GM23338 (cell line): Measurements from ENCODE around the gene LRRN4. TPM values are rescaled to one million over a fixed set of nuclear protein-coding genes. Genes with fewer than 3 reads are reported as not detected.
A peak's percentile ranks its signal among the peaks of the same experiment; 100 is the strongest.

Experiments
- ATAC-seq: fragments of 200-7000 bp; cut with Tn5 transposase; 3 replicates; pipeline ENCODE4 v1.9.1; 2020
- DNase-seq: peaks from one replicate; pipeline ENCODE4 v3.0.0-alpha.2; 2015; ENCODE audit warnings: low spot score
- H2AFZ ChIP-seq: fragments of 200-600 bp; sonication (generic); 2 replicates; pipeline ENCODE4 v1.8.0; 2016; ENCODE audit warnings: antibody characterized with exemption, mild to moderate bottlenecking, moderate library complexity
- H3F3A ChIP-seq: fragments of 200-600 bp; sonication (generic); replicated peaks from 2 replicates; pipeline ENCODE4 v1.8.0; 2017; ENCODE audit warnings: antibody characterized with exemption, mixed run types, low read depth
- H3K27ac ChIP-seq: fragments of 200-600 bp; sonication (generic); 2 replicates; pipeline ENCODE4 v1.6.1; 2016; ENCODE audit warnings: low read depth
- H3K27me3 ChIP-seq: fragments of 200-600 bp; sonication (generic); 2 replicates; pipeline ENCODE4 v1.8.0; 2016; ENCODE audit warnings: mild to moderate bottlenecking, mixed run types, moderate library complexity; ENCODE audit not compliant: insufficient read depth
- H3K36me3 ChIP-seq: fragments of 200-600 bp; sonication (generic); 2 replicates; pipeline ENCODE4 v1.8.0; 2016; ENCODE audit warnings: mild to moderate bottlenecking; ENCODE audit not compliant: insufficient read depth
- H3K4me1 ChIP-seq: fragments of 200-600 bp; sonication (generic); 2 replicates; pipeline ENCODE4 v1.8.0; 2016; ENCODE audit warnings: mild to moderate bottlenecking, moderate library complexity; ENCODE audit not compliant: insufficient read depth
- H3K4me2 ChIP-seq: fragments of 200-600 bp; sonication (generic); 2 replicates; pipeline ENCODE4 v1.7.1; 2017; ENCODE audit warnings: mixed run types
- H3K4me3 ChIP-seq: fragments of 200-600 bp; sonication (generic); 2 replicates; pipeline ENCODE4 v1.6.1; 2016; ENCODE audit warnings: mixed run types
- H3K79me2 ChIP-seq: fragments of 200-600 bp; sonication (generic); replicated peaks from 2 replicates; pipeline ENCODE4 v1.8.0; 2017; ENCODE audit warnings: mild to moderate bottlenecking; ENCODE audit not compliant: insufficient read depth
- H3K9me2 ChIP-seq: fragments of 200-600 bp; sonication (generic); 2 replicates; pipeline ENCODE4 v1.8.0; 2017; ENCODE audit not compliant: insufficient read depth
- H4K20me1 ChIP-seq: fragments of 200-600 bp; sonication (generic); replicated peaks from 2 replicates; pipeline ENCODE4 v1.8.0; 2017; ENCODE audit warnings: mild to moderate bottlenecking; ENCODE audit not compliant: insufficient read depth
- H3K27ac Mint-ChIP-seq: 2 replicates; pipeline ENCODE4 v1.8.0; 2020; ENCODE audit warnings: inconsistent platforms, mild to moderate bottlenecking, moderate library complexity, mixed read lengths
- H3K27me3 Mint-ChIP-seq: 3 replicates; pipeline ENCODE4 v1.8.0; 2022; ENCODE audit warnings: low read depth, mild to moderate bottlenecking, moderate library complexity, mixed read lengths, inconsistent platforms; ENCODE audit not compliant: insufficient read depth, poor library complexity
- H3K36me3 Mint-ChIP-seq: 3 replicates; pipeline ENCODE4 v1.8.0; 2021; ENCODE audit warnings: low read depth, mild to moderate bottlenecking, inconsistent platforms, moderate library complexity, mixed read lengths
- H3K4me1 Mint-ChIP-seq: 3 replicates; pipeline ENCODE4 v1.8.0; 2020; ENCODE audit warnings: mild to moderate bottlenecking, inconsistent platforms, mixed read lengths
- H3K4me3 Mint-ChIP-seq: 3 replicates; pipeline ENCODE4 v1.8.0; 2021; ENCODE audit warnings: moderate library complexity, mild to moderate bottlenecking, inconsistent platforms, mixed read lengths
- H3K9me3 Mint-ChIP-seq: 3 replicates; pipeline ENCODE4 v1.8.0; 2020; ENCODE audit warnings: moderate library complexity, mild to moderate bottlenecking, inconsistent platforms, mixed read lengths
- CREB1 ChIP-seq: fragments of 250-450 bp; sonication (Bioruptor Pico); IDR thresholded peaks from 2 replicates; pipeline ENCODE4 v1.5.0; 2020; ENCODE audit warnings: low read depth, mild to moderate bottlenecking, moderate library complexity
- CTCF ChIP-seq, 2 experiments: fragments of 200-600 bp in 1 of 2; sonication (generic) in 1 of 2; conservative IDR thresholded peaks; 2 replicates each; pipeline versions ENCODE4 v1.5.1 to v1.6.1; 2016 to 2017; ENCODE audit warnings: antibody characterized with exemption in 2 of 2, low read depth in 2 of 2, mild to moderate bottlenecking in 2 of 2, moderate library complexity in 1 of 2
- ETS1 ChIP-seq: IDR thresholded peaks from 2 replicates; pipeline ENCODE4 v1.6.1; 2016; ENCODE audit warnings: antibody characterized with exemption
- EZH2 ChIP-seq: fragments of 200-600 bp; sonication (generic); IDR thresholded peaks from one replicate; pipeline ENCODE4 v1.8.0; 2017; ENCODE audit warnings: antibody characterized with exemption, mild to moderate bottlenecking, low read depth; ENCODE audit not compliant: unreplicated experiment
- EZH2phosphoT487 ChIP-seq: fragments of 200-600 bp; sonication (generic); IDR thresholded peaks from one replicate; pipeline ENCODE4 v1.8.1; 2018; ENCODE audit warnings: antibody characterized with exemption; ENCODE audit not compliant: unreplicated experiment
- JUNB ChIP-seq: IDR thresholded peaks from one replicate; pipeline ENCODE4 v1.6.1; 2016; ENCODE audit warnings: antibody characterized with exemption; ENCODE audit not compliant: unreplicated experiment
- NANOG ChIP-seq: IDR thresholded peaks from 2 replicates; pipeline ENCODE4 v1.6.1; 2016; ENCODE audit warnings: antibody characterized with exemption, borderline replicate concordance
- POLR2AphosphoS5 ChIP-seq: IDR thresholded peaks from 2 replicates; pipeline ENCODE4 v1.6.1; 2016; ENCODE audit warnings: antibody characterized with exemption, low read depth
- STAT1 ChIP-seq: IDR thresholded peaks from one replicate; pipeline ENCODE4 v1.6.1; 2016; ENCODE audit warnings: antibody characterized with exemption; ENCODE audit not compliant: unreplicated experiment
- ZNF114 ChIP-seq: fragments of 250-450 bp; sonication (Bioruptor Pico); IDR thresholded peaks from 2 replicates; pipeline ENCODE4 v1.5.0; 2020; ENCODE audit warnings: mild to moderate bottlenecking, moderate library complexity
- ZNF331 ChIP-seq: fragments of 250-450 bp; sonication (Bioruptor Pico); IDR thresholded peaks from 2 replicates; pipeline ENCODE4 v1.5.0; 2020; ENCODE audit warnings: low read depth, mild to moderate bottlenecking, moderate library complexity
- ZNF462 ChIP-seq: fragments of 250-450 bp; sonication (Bioruptor Pico); IDR thresholded peaks from 2 replicates; pipeline ENCODE4 v1.5.0; 2020; ENCODE audit warnings: mild to moderate bottlenecking, moderate library complexity
- polyA plus RNA-seq: library from polyadenylated mRNA; unstranded; fragments of >200 nt; fragmentation: Nextera tagmentation; extraction: Ambion mirVana; gene quantifications from 2 replicates; pipeline ENCODE4 v1.2.1, GENCODE V29; 2016
- total RNA-seq: library from RNA; depleted of rRNA; stranded (reverse); fragments of >200 nt; shearing (Covaris generic); gene quantifications from 2 replicates; pipeline ENCODE4 v1.2.3, GENCODE V29; 2014
- TF ChIP-seq, protein P1 (sequence below): IDR thresholded peaks from one replicate; pipeline ENCODE4 v1.6.1; 2018; ENCODE audit warnings: antibody characterized with exemption; ENCODE audit not compliant: unreplicated experiment

The LRRN4 gene
- total and polyA plus RNA-seq, 2 experiments from 2014 or later = 0.21 to 2.2 TPM

DNA sequence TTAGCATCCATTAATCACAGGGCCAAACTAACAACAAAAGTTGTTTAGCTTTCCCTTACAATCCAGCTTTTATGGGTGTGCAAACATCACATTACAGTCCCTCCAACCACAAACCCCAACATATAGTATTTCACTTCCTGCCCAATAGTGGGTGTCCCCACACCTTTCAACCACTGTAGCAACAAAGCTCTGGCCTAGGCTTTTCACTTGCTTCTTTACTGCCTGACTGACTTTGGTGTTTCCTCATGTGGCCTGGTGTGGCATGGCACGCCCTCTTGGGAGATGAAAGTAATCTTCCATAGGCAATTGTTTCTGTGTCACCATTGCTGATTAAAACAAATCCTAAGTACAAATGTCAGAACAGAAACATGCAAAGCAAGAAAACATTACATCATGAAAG is 57.1 kb downstream of the LRRN4 start:
- DNase-seq (peak; percentile 38), ATAC-seq (peak; percentile 69)
- H2AFZ ChIP-seq = no peak overlapping the region
- H3K36me3 Mint-ChIP-seq = peaks cover 20% of the 10 kb centered on the region
- no peaks in the 10 kb centered on the region for H3K79me2 ChIP-seq
- TF ChIP-seq POLR2AphosphoS5 (no peak), ETS1 (no peak), NANOG (no peak), ZNF114 (CRISPR knock-in tag) (no peak), ZNF331 (no peak), STAT1 (no peak), CREB1 (no peak), EZH2phosphoT487 (no peak), JUNB (no peak), CTCF (conservative IDR thresholded peaks at IDR 0.05; ENCODE audit: low read depth in 2 of 2) (no peak), ZNF462 (CRISPR knock-in tag) (no peak), EZH2 (no peak)
- TF ChIP-seq, protein P1, sequence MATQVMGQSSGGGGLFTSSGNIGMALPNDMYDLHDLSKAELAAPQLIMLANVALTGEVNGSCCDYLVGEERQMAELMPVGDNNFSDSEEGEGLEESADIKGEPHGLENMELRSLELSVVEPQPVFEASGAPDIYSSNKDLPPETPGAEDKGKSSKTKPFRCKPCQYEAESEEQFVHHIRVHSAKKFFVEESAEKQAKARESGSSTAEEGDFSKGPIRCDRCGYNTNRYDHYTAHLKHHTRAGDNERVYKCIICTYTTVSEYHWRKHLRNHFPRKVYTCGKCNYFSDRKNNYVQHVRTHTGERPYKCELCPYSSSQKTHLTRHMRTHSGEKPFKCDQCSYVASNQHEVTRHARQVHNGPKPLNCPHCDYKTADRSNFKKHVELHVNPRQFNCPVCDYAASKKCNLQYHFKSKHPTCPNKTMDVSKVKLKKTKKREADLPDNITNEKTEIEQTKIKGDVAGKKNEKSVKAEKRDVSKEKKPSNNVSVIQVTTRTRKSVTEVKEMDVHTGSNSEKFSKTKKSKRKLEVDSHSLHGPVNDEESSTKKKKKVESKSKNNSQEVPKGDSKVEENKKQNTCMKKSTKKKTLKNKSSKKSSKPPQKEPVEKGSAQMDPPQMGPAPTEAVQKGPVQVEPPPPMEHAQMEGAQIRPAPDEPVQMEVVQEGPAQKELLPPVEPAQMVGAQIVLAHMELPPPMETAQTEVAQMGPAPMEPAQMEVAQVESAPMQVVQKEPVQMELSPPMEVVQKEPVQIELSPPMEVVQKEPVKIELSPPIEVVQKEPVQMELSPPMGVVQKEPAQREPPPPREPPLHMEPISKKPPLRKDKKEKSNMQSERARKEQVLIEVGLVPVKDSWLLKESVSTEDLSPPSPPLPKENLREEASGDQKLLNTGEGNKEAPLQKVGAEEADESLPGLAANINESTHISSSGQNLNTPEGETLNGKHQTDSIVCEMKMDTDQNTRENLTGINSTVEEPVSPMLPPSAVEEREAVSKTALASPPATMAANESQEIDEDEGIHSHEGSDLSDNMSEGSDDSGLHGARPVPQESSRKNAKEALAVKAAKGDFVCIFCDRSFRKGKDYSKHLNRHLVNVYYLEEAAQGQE = no peak
- H3K4me2 ChIP-seq = no peak overlapping the region
- no peaks in the 10 kb centered on the region for H3K9me2 ChIP-seq
- H3K4me1 ChIP-seq = no peaks in the 10 kb centered on the region; the same call in 1 of the 2 replicates
- no peak overlapping the region for H3K4me3 Mint-ChIP-seq
- no peaks in the 10 kb centered on the region for H3K27me3 Mint-ChIP-seq
- H3K27me3 ChIP-seq = no peaks in the 10 kb centered on the region
- H3K9me3 Mint-ChIP-seq = no peaks in the 10 kb centered on the region
- H3K4me1 Mint-ChIP-seq = peaks cover 7% of the 10 kb centered on the region
- H3K27ac ChIP-seq = no peak overlapping the region
- no peaks in the 10 kb centered on the region for H3F3A ChIP-seq
- H3K27ac Mint-ChIP-seq = no peak overlapping the region
- H4K20me1 ChIP-seq = no peaks in the 10 kb centered on the region; the same call in 1 of the 2 replicates
- no peak overlapping the region for H3K4me3 ChIP-seq
- peaks cover 19% of the 10 kb centered on the region; the same call in 1 of the 2 replicates for H3K36me3 ChIP-seq
